Measurements from ENCODE around the gene PRAC2. TPM values are rescaled to one million over a fixed set of nuclear protein-coding genes. Genes with fewer than 3 reads are reported as not detected.
A peak's percentile ranks its signal among the peaks of the same experiment; 100 is the strongest.

The PRAC2 gene
- total RNA-seq, 1 experiment from 2014 or later: not detected

GRCh38 chr17:48729335-48730239 is 6.6 kb downstream of the PRAC2 start:
- ATAC-seq (no peak), DNase-seq (ENCODE audit: low read depth, low spot score) (no peak)
- Histone ChIP-seq H3K36me3 (ENCODE audit: control insufficient read depth in 1 of 2, insufficient read depth in 2 of 2, low read length in 2 of 2) (no peaks in the 10 kb centered on the region), H3K9me2 (ENCODE audit: insufficient read depth) (no peaks in the 10 kb centered on the region), H2AFZ (ENCODE audit: low read depth, low read length, poor library complexity, severe bottlenecking) (no peak overlapping the region), H3K79me2 (ENCODE audit: insufficient read depth, low read length) (no peaks in the 10 kb centered on the region), H3K9me3 (ENCODE audit: control insufficient read depth in 1 of 2, insufficient read depth in 1 of 2, low read depth in 1 of 2, low read length in 2 of 2) (no peaks in the 10 kb centered on the region), H3K4me3 (replicated peaks in 1 of 2; ENCODE audit: low read depth in 1 of 2, low read length in 2 of 2) (no peak overlapping the region), H3K27ac (ENCODE audit: low read depth, low read length) (no peak overlapping the region), H4K20me1 (ENCODE audit: insufficient read depth) (no peaks in the 10 kb centered on the region), H3K9ac (ENCODE audit: low read length) (no peak overlapping the region), H3K27me3 (ENCODE audit: insufficient read depth, low read length) (peaks cover 8% of the 10 kb centered on the region; the same call in 1 of the 2 replicates), H3K4me1 (ENCODE audit: control insufficient read depth in 1 of 2, insufficient read depth in 2 of 2, low read length in 2 of 2) (peaks cover 5 to 18% of the 10 kb centered on the region in 2 experiments; a peak in 3 of 4 replicates), H3K4me2 (ENCODE audit: low read length) (peak overlapping the region; percentile 95)
- BruUV-seq (replicated peaks): no TSS peak
- POLR2A ChIA-PET: interaction anchor here (1.4 kb wide), 2 partner anchors 10 to 155 kb away, joined by 3 to 6 read pairs; no protein-coding TSS in a partner anchor
- intact Hi-C loops (cut with micrococcal nuclease): no loop called here
- RAD21 ChIA-PET (ENCODE audit: low non-redundant PET in 1 of 2, low total read pairs in 2 of 2, uncharacterized antibody in 2 of 2, unreplicated experiment in 2 of 2): no interaction called here
- CTCF ChIA-PET: interaction anchor here (1.6 to 3.1 kb wide), 3 partner anchors 51 to 303 kb away, joined by 4 to 28 read pairs (median 13); no protein-coding TSS in a partner anchor
- TF ChIP-seq, protein P1, sequence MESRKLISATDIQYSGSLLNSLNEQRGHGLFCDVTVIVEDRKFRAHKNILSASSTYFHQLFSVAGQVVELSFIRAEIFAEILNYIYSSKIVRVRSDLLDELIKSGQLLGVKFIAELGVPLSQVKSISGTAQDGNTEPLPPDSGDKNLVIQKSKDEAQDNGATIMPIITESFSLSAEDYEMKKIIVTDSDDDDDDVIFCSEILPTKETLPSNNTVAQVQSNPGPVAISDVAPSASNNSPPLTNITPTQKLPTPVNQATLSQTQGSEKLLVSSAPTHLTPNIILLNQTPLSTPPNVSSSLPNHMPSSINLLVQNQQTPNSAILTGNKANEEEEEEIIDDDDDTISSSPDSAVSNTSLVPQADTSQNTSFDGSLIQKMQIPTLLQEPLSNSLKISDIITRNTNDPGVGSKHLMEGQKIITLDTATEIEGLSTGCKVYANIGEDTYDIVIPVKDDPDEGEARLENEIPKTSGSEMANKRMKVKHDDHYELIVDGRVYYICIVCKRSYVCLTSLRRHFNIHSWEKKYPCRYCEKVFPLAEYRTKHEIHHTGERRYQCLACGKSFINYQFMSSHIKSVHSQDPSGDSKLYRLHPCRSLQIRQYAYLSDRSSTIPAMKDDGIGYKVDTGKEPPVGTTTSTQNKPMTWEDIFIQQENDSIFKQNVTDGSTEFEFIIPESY (IDR thresholded peaks at IDR 0.05; ENCODE audit: extremely low read depth, insufficient replicate concordance, low read length): no peak
- TF ChIP-seq SRF (IDR thresholded peaks at IDR 0.05; ENCODE audit: low read depth) (no peak), POLR2A (IDR thresholded peaks at IDR 0.05; ENCODE audit: borderline replicate concordance, extremely low read depth, insufficient read depth, insufficient read length) (no peak), FOSL1 (IDR thresholded peaks at IDR 0.05; ENCODE audit: low read depth) (no peak)
- TF ChIP-seq, protein P2, sequence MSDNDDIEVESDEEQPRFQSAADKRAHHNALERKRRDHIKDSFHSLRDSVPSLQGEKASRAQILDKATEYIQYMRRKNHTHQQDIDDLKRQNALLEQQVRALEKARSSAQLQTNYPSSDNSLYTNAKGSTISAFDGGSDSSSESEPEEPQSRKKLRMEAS (IDR thresholded peaks at IDR 0.05): no peak

- CTCF ChIA-PET: interaction anchor here (1.6 kb wide), 1 partner anchor 302 kb away, joined by 4 read pairs; no protein-coding TSS in a partner anchor
- no peaks in the 10 kb centered on the region for H3K9me2 ChIP-seq (ENCODE audit: insufficient read depth)
- no peak overlapping the region for H3K27ac ChIP-seq (ENCODE audit: low read depth, low read length)
- no peak for TF ChIP-seq ZFX (IDR thresholded peaks at IDR 0.05)
- TF ChIP-seq CBX3 (IDR thresholded peaks at IDR 0.05; ENCODE audit: low read depth): no peak
- TF ChIP-seq SRF (IDR thresholded peaks at IDR 0.05; ENCODE audit: low read depth): no peak
- TF ChIP-seq EZH2 (IDR thresholded peaks at IDR 0.05): no peak
- no peak for TF ChIP-seq FOSL1 (IDR thresholded peaks at IDR 0.05; ENCODE audit: low read depth)
- no peak for TF ChIP-seq YY1 (IDR thresholded peaks at IDR 0.05; ENCODE audit: extremely low read depth, insufficient replicate concordance, low read depth, low read length)
- TF ChIP-seq ATF3 (IDR thresholded peaks at IDR 0.05): no peak
- TF ChIP-seq, protein P3, sequence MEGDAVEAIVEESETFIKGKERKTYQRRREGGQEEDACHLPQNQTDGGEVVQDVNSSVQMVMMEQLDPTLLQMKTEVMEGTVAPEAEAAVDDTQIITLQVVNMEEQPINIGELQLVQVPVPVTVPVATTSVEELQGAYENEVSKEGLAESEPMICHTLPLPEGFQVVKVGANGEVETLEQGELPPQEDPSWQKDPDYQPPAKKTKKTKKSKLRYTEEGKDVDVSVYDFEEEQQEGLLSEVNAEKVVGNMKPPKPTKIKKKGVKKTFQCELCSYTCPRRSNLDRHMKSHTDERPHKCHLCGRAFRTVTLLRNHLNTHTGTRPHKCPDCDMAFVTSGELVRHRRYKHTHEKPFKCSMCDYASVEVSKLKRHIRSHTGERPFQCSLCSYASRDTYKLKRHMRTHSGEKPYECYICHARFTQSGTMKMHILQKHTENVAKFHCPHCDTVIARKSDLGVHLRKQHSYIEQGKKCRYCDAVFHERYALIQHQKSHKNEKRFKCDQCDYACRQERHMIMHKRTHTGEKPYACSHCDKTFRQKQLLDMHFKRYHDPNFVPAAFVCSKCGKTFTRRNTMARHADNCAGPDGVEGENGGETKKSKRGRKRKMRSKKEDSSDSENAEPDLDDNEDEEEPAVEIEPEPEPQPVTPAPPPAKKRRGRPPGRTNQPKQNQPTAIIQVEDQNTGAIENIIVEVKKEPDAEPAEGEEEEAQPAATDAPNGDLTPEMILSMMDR (IDR thresholded peaks at IDR 0.05 in 2 of 3, conservative IDR thresholded peaks at IDR 0.05 in 1 of 3; ENCODE audit: borderline replicate concordance in 1 of 3, insufficient read depth in 1 of 3, low read depth in 2 of 3, low read length in 2 of 3): no peak
- TF ChIP-seq, protein P1 (IDR thresholded peaks at IDR 0.05; ENCODE audit: extremely low read depth, insufficient replicate concordance, low read length): no peak
Measured at GRCh38 chr17:48730240-48730550, 7.2 kb downstream of the PRAC2 start.

More at GRCh38 chr17:48730240-48730550, 7.2 kb downstream of the PRAC2 start:
- no TSS peak for BruUV-seq (replicated peaks)
- no peaks in the 10 kb centered on the region for H3K79me2 ChIP-seq (ENCODE audit: insufficient read depth, low read length)
- no peaks in the 10 kb centered on the region for H3K9me3 ChIP-seq (ENCODE audit: control insufficient read depth in 1 of 2, insufficient read depth in 1 of 2, low read depth in 1 of 2, low read length in 2 of 2)
- H3K4me2 ChIP-seq (ENCODE audit: low read length): no peak overlapping the region
- no peaks in the 10 kb centered on the region for H4K20me1 ChIP-seq (ENCODE audit: insufficient read depth)
- no peak overlapping the region for H3K9ac ChIP-seq (ENCODE audit: low read length)
- no peak overlapping the region for H2AFZ ChIP-seq (ENCODE audit: low read depth, low read length, poor library complexity, severe bottlenecking)
- H3K36me3 ChIP-seq (ENCODE audit: control insufficient read depth in 1 of 2, insufficient read depth in 2 of 2, low read length in 2 of 2): no peaks in the 10 kb centered on the region
- ATAC-seq (no peak), DNase-seq (ENCODE audit: low read depth, low spot score) (no peak)
- ChIA-PET RAD21 (ENCODE audit: low non-redundant PET in 1 of 2, low total read pairs in 2 of 2, uncharacterized antibody in 2 of 2, unreplicated experiment in 2 of 2) (no interaction called here), POLR2A (no interaction called here)
- peaks cover 5 to 18% of the 10 kb centered on the region in 2 experiments; a peak in 3 of 4 replicates for H3K4me1 ChIP-seq (ENCODE audit: control insufficient read depth in 1 of 2, insufficient read depth in 2 of 2, low read length in 2 of 2)
- intact Hi-C loops (cut with micrococcal nuclease): no loop called here
- no peak overlapping the region for H3K4me3 ChIP-seq (replicated peaks in 1 of 2; ENCODE audit: low read depth in 1 of 2, low read length in 2 of 2)
- H3K27me3 ChIP-seq (ENCODE audit: insufficient read depth, low read length): peaks cover 14% of the 10 kb centered on the region; the same call in 1 of the 2 replicates
